Smooth muscle cell (in vitro differentiated cells): ENCODE data around the gene ZP4. TPM values are rescaled to one million over a fixed set of nuclear protein-coding genes. Genes with fewer than 3 reads are reported as not detected.
"Not testable (repeated sequence)": the region's sequence is repeated elsewhere in the genome, so short reads cannot be mapped to it uniquely, and the experiment has no call there.

Experiments
- DNase-seq: peaks from one replicate; lab custom pipeline; 2025; ENCODE audit not compliant: unreplicated experiment; lab: John Stamatoyannopoulos, UW
- H2AFZ ChIP-seq: fragments of 200-600 bp; sonication (generic); 2 replicates; pipeline ENCODE4 v1.6.0; 2016; ENCODE audit warnings: antibody characterized with exemption, low read depth, mild to moderate bottlenecking
- H3F3A ChIP-seq: fragments of 200-600 bp; sonication (generic); 2 replicates; pipeline ENCODE4 v1.6.0; 2017; ENCODE audit warnings: antibody characterized with exemption, low read depth
- H3K27ac ChIP-seq: fragments of 200-600 bp; sonication (generic); 2 replicates; pipeline ENCODE4 v1.5.1; 2016; ENCODE audit warnings: low read depth, mild to moderate bottlenecking
- H3K27me3 ChIP-seq: fragments of 200-600 bp; sonication (generic); 2 replicates; pipeline ENCODE4 v1.6.1; 2016; ENCODE audit warnings: low read depth, mild to moderate bottlenecking
- H3K36me3 ChIP-seq: fragments of 200-600 bp; sonication (generic); 2 replicates; pipeline ENCODE4 v1.5.1; 2016; ENCODE audit warnings: low read depth
- H3K4me1 ChIP-seq: fragments of 200-600 bp; sonication (generic); 2 replicates; pipeline ENCODE4 v1.5.1; 2016; ENCODE audit warnings: low read depth
- H3K4me2 ChIP-seq: fragments of 200-600 bp; sonication (generic); 2 replicates; pipeline ENCODE4 v1.6.0; 2016; ENCODE audit warnings: mild to moderate bottlenecking
- H3K4me3 ChIP-seq: fragments of 200-600 bp; sonication (generic); 2 replicates; pipeline ENCODE4 v1.5.1; 2016; ENCODE audit warnings: mild to moderate bottlenecking
- H3K79me2 ChIP-seq: fragments of 200-600 bp; sonication (generic); 2 replicates; pipeline ENCODE4 v1.6.0; 2016; ENCODE audit warnings: low read depth, mild to moderate bottlenecking
- H3K9ac ChIP-seq: fragments of 200-600 bp; sonication (generic); 2 replicates; pipeline ENCODE4 v1.6.0; 2016; ENCODE audit warnings: low read depth
- H3K9me3 ChIP-seq: fragments of 200-600 bp; sonication (generic); replicated peaks from 2 replicates; pipeline ENCODE4 v1.5.1; 2016; ENCODE audit warnings: low read depth
- H4K20me1 ChIP-seq: fragments of 200-600 bp; sonication (generic); 2 replicates; pipeline ENCODE4 v1.6.0; 2016; ENCODE audit warnings: low read depth
- CTCF ChIP-seq: fragments of 200-600 bp; sonication (generic); IDR thresholded peaks from 2 replicates; pipeline ENCODE4 v1.5.1; 2017; ENCODE audit warnings: borderline replicate concordance, mild to moderate bottlenecking, antibody characterized with exemption; ENCODE audit not compliant: insufficient read depth, poor library complexity, severe bottlenecking
- WGBS: methylation state at CpG from one replicate; pipeline ENCODE4 v1.1.7; 2016; ENCODE audit warnings: low lambda C conversion rate; 5-methylcytosine and 5-hydroxymethylcytosine counted together
- polyA plus RNA-seq: library from polyadenylated mRNA; unstranded; fragments of >200 nt; fragmentation: Nextera tagmentation; extraction: Ambion mirVana; gene quantifications from 2 replicates; pipeline ENCODE4 v1.2.1, GENCODE V29; 2016
- total RNA-seq: library from RNA; depleted of rRNA; stranded (reverse); fragments of >200 nt; gene quantifications from 2 replicates; pipeline ENCODE4 v1.2.3, GENCODE V29; 2014

ZP4 gene
- total and polyA plus RNA-seq, 2 experiments from 2014 or later: 0.31 TPM; not detected in 1

GRCh38 chr1:237852342-237852741 lies 38.4 kb downstream of the ZP4 start:
- no peak for TF ChIP-seq CTCF
- Histone ChIP-seq H3K4me3 (no peak overlapping the region), H3K4me2 (no peak overlapping the region), H4K20me1 (no peaks in the 10 kb centered on the region), H3K27ac (no peak overlapping the region), H3K9ac (no peak overlapping the region), H3K9me3 (no peaks in the 10 kb centered on the region), H3K79me2 (no peaks in the 10 kb centered on the region), H3K4me1 (no peaks in the 10 kb centered on the region), H3F3A (no peaks in the 10 kb centered on the region), H2AFZ (no peak overlapping the region), H3K27me3 (no peaks in the 10 kb centered on the region), H3K36me3 (no peaks in the 10 kb centered on the region)
- WGBS: 89% methylated on average over 3 of the region's 3 CpGs
- DNase-seq: no peak

- Histone ChIP-seq H3K9me3 (no peaks in the 10 kb centered on the region), H4K20me1 (no peaks in the 10 kb centered on the region), H3K36me3 (no peaks in the 10 kb centered on the region), H3K4me1 (no peaks in the 10 kb centered on the region), H3K4me3 (no peak overlapping the region), H3K27ac (no peak overlapping the region), H3F3A (no peaks in the 10 kb centered on the region), H3K4me2 (no peak overlapping the region), H2AFZ (no peak overlapping the region), H3K9ac (no peak overlapping the region), H3K79me2 (no peaks in the 10 kb centered on the region), H3K27me3 (no peaks in the 10 kb centered on the region)
- TF ChIP-seq CTCF: peak; percentile 80
- WGBS: 9% methylated on average over 6 of the region's 6 CpGs
- DNase-seq: no peak
Measured at GRCh38 chr1:237851210-237851845, 39.4 kb downstream of the ZP4 start.

- DNase-seq, H3F3A ChIP-seq, H3K9ac ChIP-seq, H2AFZ ChIP-seq, H3K4me3 ChIP-seq, H3K27me3 ChIP-seq, H3K79me2 ChIP-seq, H4K20me1 ChIP-seq, H3K36me3 ChIP-seq, H3K4me1 ChIP-seq, H3K4me2 ChIP-seq, H3K27ac ChIP-seq, H3K9me3 ChIP-seq: not testable (repeated sequence)
- WGBS: 90% methylated on average over 3 of the region's 3 CpGs
Measured at GRCh38 chr1:237843516-237843915, 47.2 kb downstream of the ZP4 start.

- H3K9me3 ChIP-seq: no peaks in the 10 kb centered on the region
- WGBS: 62% methylated on average over 3 of the region's 3 CpGs
- no peaks in the 10 kb centered on the region for H3F3A ChIP-seq
- no peaks in the 10 kb centered on the region for H3K4me1 ChIP-seq
- no peaks in the 10 kb centered on the region for H3K27me3 ChIP-seq
- H3K4me3 ChIP-seq: no peak overlapping the region
- no peaks in the 10 kb centered on the region for H3K36me3 ChIP-seq
- no peaks in the 10 kb centered on the region for H3K79me2 ChIP-seq
- H3K9ac ChIP-seq: no peak overlapping the region
- no peak overlapping the region for H3K27ac ChIP-seq
- no peak for DNase-seq
- H3K4me2 ChIP-seq: no peak overlapping the region
- no peaks in the 10 kb centered on the region for H4K20me1 ChIP-seq
- no peak overlapping the region for H2AFZ ChIP-seq
- TF ChIP-seq CTCF: no peak
Measured at GRCh38 chr1:237841485-237841884, 49.2 kb downstream of the ZP4 start.
